DMS153 (cell line): Measurements from ENCODE around the gene NOS1.
A peak's percentile ranks its signal among the peaks of the same experiment; 100 is the strongest.
"Not testable (repeated sequence)": the region's sequence is repeated elsewhere in the genome, so short reads cannot be mapped to it uniquely, and the experiment has no call there.

Experiments
- DNase-seq: peaks from one replicate; lab custom pipeline; 2025; lab: John Stamatoyannopoulos, UW

Gene NOS1

GRCh38 chr12:117361347-117361751 is at the start of gene NOS1:
TSS of gene NOS1 (minus strand) at chr12:117361626. CDS start at chr12:117331069, 30,557 bp downstream.
- DNase-seq = no peak

DNA sequence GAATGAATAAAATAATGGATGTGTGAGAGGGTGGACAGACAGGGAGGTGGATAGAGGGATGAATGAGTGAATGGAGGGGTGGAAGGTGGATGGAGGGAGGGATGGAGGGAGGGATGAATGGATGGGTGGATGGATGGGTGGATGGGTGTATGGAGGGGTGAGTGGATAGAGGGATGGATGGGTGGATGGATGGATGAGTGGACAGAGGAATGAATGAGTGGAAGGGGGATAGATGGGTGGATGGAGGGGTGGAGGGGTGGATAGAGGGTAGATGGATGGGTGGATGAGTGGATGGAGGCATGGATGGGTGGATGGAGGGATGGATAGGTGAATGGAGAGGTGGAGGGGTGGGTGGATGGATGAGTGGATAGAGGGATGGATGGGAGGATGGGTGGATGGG is 47.9 kb upstream of the NOS1 start:
- no peak for DNase-seq

GRCh38 chr12:117408161-117408791 is 46.9 kb upstream of the NOS1 start:
- no peak for DNase-seq

- no peak for DNase-seq
These were observed 43.5 kb upstream of the NOS1 start for GRCh38 chr12:117404940-117405339.

GRCh38 chr12:117404203-117404853 is 42.9 kb upstream of the NOS1 start:
- DNase-seq = no peak

DNA sequence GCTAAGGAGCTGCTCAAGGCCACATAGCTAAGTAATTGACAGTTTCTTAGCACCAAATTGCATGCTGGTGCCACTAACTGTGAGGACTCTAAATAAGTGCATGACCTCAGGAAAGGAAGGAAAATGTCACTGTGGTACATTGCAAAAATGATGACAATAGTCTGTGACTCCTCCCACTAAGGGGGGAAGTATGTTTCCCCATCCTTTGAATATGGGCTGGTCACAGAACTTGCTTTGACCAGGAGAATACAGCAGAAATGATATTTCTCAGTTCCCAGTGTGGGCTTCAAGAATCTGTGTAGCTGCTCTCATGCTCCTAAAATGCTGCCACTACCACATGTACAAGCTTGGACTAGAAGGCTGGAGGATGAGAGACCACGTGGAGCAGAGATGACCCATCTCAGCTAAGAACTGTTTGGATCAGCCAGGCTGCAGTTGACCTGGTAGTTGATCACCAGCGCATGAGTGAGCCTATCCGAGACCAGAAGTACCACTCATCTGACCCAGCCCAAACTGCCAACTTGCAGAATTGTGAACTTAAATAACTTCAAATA is 42.2 kb upstream of the NOS1 start:
- no peak for DNase-seq

DNA sequence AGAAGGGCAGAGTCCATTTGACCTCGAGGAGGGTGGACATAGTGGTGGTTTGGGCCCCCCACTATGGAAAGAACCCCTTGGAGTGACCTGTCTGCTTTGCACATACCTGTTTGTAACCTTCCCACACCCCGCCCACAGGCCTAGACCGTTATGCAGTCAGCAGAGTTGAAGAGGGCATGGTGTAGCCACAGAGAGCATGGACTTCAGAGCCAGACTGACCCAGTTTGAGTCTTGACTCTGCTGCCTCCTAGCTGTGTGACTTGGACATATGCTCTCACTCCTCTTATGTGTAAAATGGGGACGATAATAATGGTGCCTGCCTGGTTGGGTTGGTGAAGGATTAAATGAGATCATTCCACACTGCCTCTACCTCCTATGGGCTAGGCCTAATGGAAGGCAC is 40.9 kb upstream of the NOS1 start:
- DNase-seq = no peak

DNA sequence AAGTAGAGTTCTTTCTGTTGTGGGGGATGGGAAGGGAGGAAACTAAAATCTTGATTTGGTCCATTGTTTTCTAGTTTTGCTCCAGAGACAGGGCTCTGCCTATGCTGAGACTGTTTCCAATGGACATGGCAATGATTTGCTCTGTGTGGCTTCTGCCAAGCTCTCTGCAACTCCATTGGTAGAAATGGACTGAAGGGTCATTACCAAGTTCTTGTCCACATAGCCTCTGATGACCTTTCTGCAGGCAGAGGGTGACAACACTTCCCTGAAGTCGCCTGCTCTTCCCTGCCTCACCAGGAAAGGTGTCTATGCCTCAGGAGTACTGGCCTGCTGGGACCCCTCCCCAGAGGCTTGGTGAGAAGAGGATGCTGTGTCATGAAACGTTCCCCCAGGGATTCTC is 39.5 kb upstream of the NOS1 start:
- DNase-seq = no peak

DNA sequence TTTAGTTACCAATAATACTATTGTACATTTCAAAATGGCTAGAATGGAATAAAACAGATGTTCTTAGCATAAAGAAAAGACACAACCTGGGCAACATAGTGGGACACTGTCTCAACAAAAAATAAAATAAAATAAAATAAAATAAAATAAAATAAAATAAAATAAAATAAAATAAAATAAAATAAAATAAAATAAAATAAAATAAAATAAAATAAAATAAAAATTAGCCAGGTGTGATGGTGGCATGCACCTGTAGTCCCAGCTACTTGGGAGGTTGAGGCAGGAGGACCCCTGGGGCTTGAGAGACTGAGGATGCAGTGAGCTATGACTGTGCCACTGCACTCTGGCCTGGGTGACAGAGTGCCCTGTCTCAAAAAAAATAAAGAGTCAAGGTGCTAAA is 37.1 kb upstream of the NOS1 start:
- not testable (repeated sequence) for DNase-seq

- no peak for DNase-seq
These were observed 34.3 kb upstream of the NOS1 start for GRCh38 chr12:117395766-117396165.

DNA sequence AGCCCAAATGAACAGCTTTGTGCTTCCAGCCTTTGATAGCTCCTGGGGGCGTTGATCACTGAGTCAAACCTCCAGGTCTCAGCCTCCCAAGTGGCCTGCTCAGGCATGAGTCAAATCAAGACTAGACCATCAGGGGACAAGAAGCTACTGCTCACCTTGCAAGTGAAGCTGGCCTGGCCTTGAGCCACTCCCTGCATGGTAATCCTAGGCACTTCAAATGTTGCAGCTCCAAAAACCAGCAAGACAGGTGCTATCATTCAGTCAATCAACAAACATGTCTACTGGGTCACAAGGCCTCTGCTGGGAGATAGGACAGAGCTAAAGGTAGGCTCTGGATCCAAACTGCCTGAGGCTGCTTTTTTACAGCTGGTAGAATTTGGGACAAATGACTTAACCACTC is 33.1 kb upstream of the NOS1 start:
- DNase-seq = no peak

DNA sequence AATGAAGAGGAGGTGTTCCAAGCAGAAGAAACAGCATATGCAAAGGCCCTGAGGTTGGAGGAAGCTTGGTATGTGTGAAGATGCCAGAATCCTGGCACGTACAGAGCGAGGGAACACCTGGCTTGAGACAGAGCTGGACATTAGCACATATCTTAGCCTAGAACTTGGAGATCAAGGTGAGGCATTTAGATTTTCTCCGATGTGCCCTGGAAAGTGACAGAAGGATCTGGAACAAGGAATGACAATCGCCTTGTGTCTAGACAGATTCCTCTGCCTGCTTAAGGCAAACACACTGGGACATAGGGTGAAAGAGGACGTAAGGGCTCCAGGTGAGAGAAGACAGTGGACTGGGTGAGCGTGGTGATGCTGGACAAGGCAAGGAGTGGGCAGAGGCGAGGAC is 32.2 kb upstream of the NOS1 start:
- no peak for DNase-seq

DNA sequence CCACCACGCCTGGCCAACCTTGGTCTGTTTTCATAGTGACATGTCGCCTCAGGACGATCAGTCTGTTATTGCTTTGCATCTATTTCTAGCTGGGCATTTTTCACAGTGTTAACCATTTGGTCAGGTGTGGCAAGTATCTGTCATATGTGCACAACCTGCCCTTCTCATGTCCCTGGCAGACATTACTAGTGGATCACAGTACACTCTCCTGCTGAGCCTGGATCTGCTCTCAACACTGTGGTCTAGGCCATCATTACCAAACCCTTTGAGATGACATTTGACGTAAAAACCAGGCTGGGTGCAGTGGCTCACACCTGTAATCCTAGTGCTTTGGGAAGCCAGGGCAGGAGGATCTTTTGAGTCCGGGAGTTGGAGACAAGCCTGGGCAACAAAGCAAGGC is 29.4 kb upstream of the NOS1 start:
- no peak for DNase-seq

- no peak for DNase-seq
These were observed 27.6 kb upstream of the NOS1 start for GRCh38 chr12:117388951-117389446.

DNA sequence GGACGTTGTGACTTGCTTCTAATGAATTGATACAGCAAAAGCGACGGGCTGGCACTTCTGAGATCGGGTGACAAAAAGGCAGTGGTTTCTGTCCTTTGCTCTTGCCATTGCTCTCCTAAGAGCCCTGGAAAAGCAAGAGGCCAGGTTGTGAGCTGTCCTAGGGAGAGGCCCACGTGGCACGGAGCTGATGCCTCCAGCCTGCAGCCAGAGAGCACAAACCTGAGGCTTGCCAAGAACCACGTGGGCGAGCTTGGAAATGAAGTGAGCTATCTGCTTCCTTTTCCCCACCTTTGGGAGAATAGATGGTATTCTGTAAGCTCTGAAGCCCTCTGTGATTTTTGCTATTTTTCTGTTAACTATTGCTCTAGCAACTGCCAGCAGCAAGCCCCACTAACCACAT is 26.4 kb upstream of the NOS1 start:
- DNase-seq = no peak

- DNase-seq = no peak
These were observed 23.3 kb upstream of the NOS1 start for GRCh38 chr12:117384735-117385134.

- DNase-seq = no peak
These were observed 18.7 kb upstream of the NOS1 start for GRCh38 chr12:117380083-117380482.

GRCh38 chr12:117377758-117378157 is 16.3 kb upstream of the NOS1 start:
- DNase-seq = peak; percentile 71

DNA sequence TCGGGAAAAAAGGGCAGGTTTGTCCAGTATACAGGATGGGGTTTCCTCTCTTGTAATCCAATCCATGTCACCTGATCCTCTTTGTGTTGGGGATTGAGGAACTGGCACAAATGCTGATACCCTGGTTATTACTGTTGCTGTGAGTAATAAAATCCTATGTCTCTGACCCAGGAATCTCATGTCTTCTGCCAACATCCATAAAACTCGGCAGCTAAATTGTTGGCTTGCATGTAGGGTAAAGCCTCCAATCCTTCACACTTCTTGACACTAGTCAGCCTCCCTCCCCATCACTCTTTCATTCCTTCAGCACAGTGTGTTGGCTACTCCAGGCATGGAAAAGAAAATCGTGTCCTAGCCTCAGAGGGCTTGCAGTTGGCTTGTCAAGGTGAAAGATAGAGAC is 9.2 kb upstream of the NOS1 start:
- no peak for DNase-seq

DNA sequence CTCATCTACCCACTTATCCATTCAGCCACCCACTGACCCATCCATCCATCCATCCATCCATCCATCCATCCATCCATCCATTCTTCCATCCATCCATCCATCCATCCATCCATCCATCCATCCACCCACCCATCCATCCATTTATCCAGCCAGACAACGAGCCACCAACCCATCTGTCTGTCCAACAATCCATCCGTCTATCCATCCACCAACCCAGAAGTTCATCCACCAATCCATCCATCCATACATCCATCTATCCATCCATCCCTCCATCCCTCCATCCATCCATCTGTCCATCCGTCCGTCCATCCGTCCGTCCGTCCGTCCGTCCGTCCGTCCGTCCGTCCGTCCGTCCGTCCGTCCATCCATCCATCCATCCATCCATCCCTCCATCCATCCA is 8.6 kb upstream of the NOS1 start:
- not testable (repeated sequence) for DNase-seq

- peak; percentile 66 for DNase-seq
These were observed 5.7 kb upstream of the NOS1 start for GRCh38 chr12:117367006-117367638.

GRCh38 chr12:117365049-117365616 is 3.7 kb upstream of the NOS1 start:
- no peak for DNase-seq
